ENCODE measurements around the gene PEPD. TPM values are rescaled to one million over a fixed set of nuclear protein-coding genes. Genes with fewer than 3 reads are reported as not detected.
A peak's percentile ranks its signal among the peaks of the same experiment; 100 is the strongest.

PEPD gene
- total RNA-seq, 2 experiments from 2014 or later = 38.1 to 44.5 TPM

GRCh38 chr19:33412601-33413425 lies 108.8 kb downstream of the PEPD start:
- Mint-ChIP-seq H3K4me1 (no peaks in the 10 kb centered on the region), H3K9me3 (no peaks in the 10 kb centered on the region), H3K36me3 (ENCODE audit: low read depth) (no peaks in the 10 kb centered on the region), H3K4me3 (no peak overlapping the region), H3K27ac (no peak overlapping the region), H3K27me3 (no peaks in the 10 kb centered on the region)
- CTCF ChIA-PET = interaction anchor here (1.1 to 1.5 kb wide), 2 partner anchors 365 to 366 kb away, joined by 3 to 5 read pairs; no protein-coding TSS in a partner anchor
- DNase-seq = no peak
- POLR2A ChIA-PET = no interaction called here

- H3K4me3 Mint-ChIP-seq = no peak overlapping the region
- no peaks in the 10 kb centered on the region for H3K36me3 Mint-ChIP-seq (ENCODE audit: low read depth)
- CTCF ChIA-PET = interaction anchor here (1.1 kb wide), 1 partner anchor 367 kb away, joined by 3 read pairs; no protein-coding TSS in a partner anchor
- H3K9me3 Mint-ChIP-seq = no peaks in the 10 kb centered on the region
- no peaks in the 10 kb centered on the region for H3K27me3 Mint-ChIP-seq
- H3K27ac Mint-ChIP-seq = no peak overlapping the region
- POLR2A ChIA-PET = no interaction called here
- no peaks in the 10 kb centered on the region for H3K4me1 Mint-ChIP-seq
- no peak for DNase-seq
Measured at GRCh38 chr19:33411621-33412180, 109.9 kb downstream of the PEPD start.

GRCh38 chr19:33410915-33411401 lies 110.6 kb downstream of the PEPD start:
- ChIA-PET POLR2A (no interaction called here), CTCF (interaction anchor here (1.0 to 1.1 kb wide), 2 partner anchors 9 to 87 kb away, joined by 3 read pairs; no protein-coding TSS in a partner anchor)
- H3K9me3 Mint-ChIP-seq = no peaks in the 10 kb centered on the region
- H3K27me3 Mint-ChIP-seq = no peaks in the 10 kb centered on the region
- no peak overlapping the region for H3K4me3 Mint-ChIP-seq
- H3K36me3 Mint-ChIP-seq (ENCODE audit: low read depth) = no peaks in the 10 kb centered on the region
- no peak for DNase-seq
- no peaks in the 10 kb centered on the region for H3K4me1 Mint-ChIP-seq
- no peak overlapping the region for H3K27ac Mint-ChIP-seq

- DNase-seq = no peak
- POLR2A ChIA-PET = no interaction called here
- CTCF ChIA-PET = interaction anchor here (1.0 to 1.1 kb wide), 2 partner anchors 10 to 86 kb away, joined by 3 read pairs; no protein-coding TSS in a partner anchor
- Mint-ChIP-seq H3K4me1 (no peaks in the 10 kb centered on the region), H3K9me3 (no peaks in the 10 kb centered on the region), H3K27me3 (no peaks in the 10 kb centered on the region), H3K36me3 (ENCODE audit: low read depth) (no peaks in the 10 kb centered on the region), H3K27ac (no peak overlapping the region), H3K4me3 (no peak overlapping the region)
Measured at GRCh38 chr19:33409906-33410685, 111.5 kb downstream of the PEPD start.

- no peak for DNase-seq
- Mint-ChIP-seq H3K36me3 (ENCODE audit: low read depth) (no peaks in the 10 kb centered on the region), H3K9me3 (no peaks in the 10 kb centered on the region), H3K27me3 (no peaks in the 10 kb centered on the region), H3K4me3 (no peak overlapping the region), H3K27ac (no peak overlapping the region), H3K4me1 (no peaks in the 10 kb centered on the region)
- POLR2A ChIA-PET = no interaction called here
- CTCF ChIA-PET = interaction anchor here (1.0 to 1.2 kb wide), 2 partner anchors 7 to 17 kb away, joined by 3 read pairs; no protein-coding TSS in a partner anchor
Measured at GRCh38 chr19:33408538-33409434, 112.8 kb downstream of the PEPD start.

GRCh38 chr19:33408116-33408515 lies 113.5 kb downstream of the PEPD start:
- CTCF ChIA-PET = interaction anchor here (1.0 to 1.2 kb wide), 2 partner anchors 8 to 16 kb away, joined by 3 read pairs; no protein-coding TSS in a partner anchor
- Mint-ChIP-seq H3K27me3 (no peaks in the 10 kb centered on the region), H3K36me3 (ENCODE audit: low read depth) (no peaks in the 10 kb centered on the region), H3K4me1 (no peaks in the 10 kb centered on the region), H3K27ac (no peak overlapping the region), H3K4me3 (no peak overlapping the region), H3K9me3 (no peaks in the 10 kb centered on the region)
- no peak for DNase-seq
- POLR2A ChIA-PET = no interaction called here

- Mint-ChIP-seq H3K4me1 (no peaks in the 10 kb centered on the region), H3K27me3 (no peaks in the 10 kb centered on the region), H3K4me3 (no peak overlapping the region), H3K36me3 (ENCODE audit: low read depth) (no peaks in the 10 kb centered on the region), H3K27ac (no peak overlapping the region), H3K9me3 (no peaks in the 10 kb centered on the region)
- ChIA-PET CTCF (interaction anchor here (1.0 to 1.2 kb wide), 2 partner anchors 8 to 16 kb away, joined by 3 read pairs; no protein-coding TSS in a partner anchor), POLR2A (no interaction called here)
- DNase-seq = no peak
Measured at GRCh38 chr19:33407716-33408115, 113.9 kb downstream of the PEPD start.

GRCh38 chr19:33407140-33407551 lies 114.4 kb downstream of the PEPD start:
- DNase-seq = no peak
- H3K36me3 Mint-ChIP-seq (ENCODE audit: low read depth) = no peaks in the 10 kb centered on the region
- no peak overlapping the region for H3K4me3 Mint-ChIP-seq
- ChIA-PET CTCF (interaction anchor here (0.6 to 2.1 kb wide), 12 partner anchors 9 to 797 kb away, joined by 3 to 6 read pairs (median 4); no protein-coding TSS in a partner anchor), POLR2A (no interaction called here)
- no peak overlapping the region for H3K27ac Mint-ChIP-seq
- H3K4me1 Mint-ChIP-seq = no peaks in the 10 kb centered on the region
- no peaks in the 10 kb centered on the region for H3K9me3 Mint-ChIP-seq
- no peaks in the 10 kb centered on the region for H3K27me3 Mint-ChIP-seq

- H3K4me3 Mint-ChIP-seq = no peak overlapping the region
- ChIA-PET POLR2A (interaction anchor here (0.5 kb wide), 1 partner anchor 126 kb away, joined by 3 read pairs; no protein-coding TSS in a partner anchor), CTCF (interaction anchor here (0.6 to 2.1 kb wide), 16 partner anchors 10 to 883 kb away, joined by 3 to 6 read pairs (median 4); no protein-coding TSS in a partner anchor)
- peak; percentile 70 for DNase-seq
- H3K9me3 Mint-ChIP-seq = no peaks in the 10 kb centered on the region
- H3K27ac Mint-ChIP-seq = no peak overlapping the region
- H3K36me3 Mint-ChIP-seq (ENCODE audit: low read depth) = no peaks in the 10 kb centered on the region
- no peaks in the 10 kb centered on the region for H3K4me1 Mint-ChIP-seq
- H3K27me3 Mint-ChIP-seq = no peaks in the 10 kb centered on the region
Measured at GRCh38 chr19:33406521-33407139, 115.0 kb downstream of the PEPD start.

- POLR2A ChIA-PET = interaction anchor here (0.5 kb wide), 1 partner anchor 125 kb away, joined by 3 read pairs; no protein-coding TSS in a partner anchor
- no peak overlapping the region for H3K4me3 Mint-ChIP-seq
- H3K36me3 Mint-ChIP-seq (ENCODE audit: low read depth) = no peaks in the 10 kb centered on the region
- H3K9me3 Mint-ChIP-seq = no peaks in the 10 kb centered on the region
- no peaks in the 10 kb centered on the region for H3K27me3 Mint-ChIP-seq
- no peak for DNase-seq
- H3K4me1 Mint-ChIP-seq = no peaks in the 10 kb centered on the region
- CTCF ChIA-PET = interaction anchor here (0.5 to 2.1 kb wide), 12 partner anchors 10 to 883 kb away, joined by 3 to 6 read pairs (median 4); no protein-coding TSS in a partner anchor
- H3K27ac Mint-ChIP-seq = no peak overlapping the region
Measured at GRCh38 chr19:33405553-33406461, 115.8 kb downstream of the PEPD start.

- POLR2A ChIA-PET = no interaction called here
- CTCF ChIA-PET = interaction anchor here (0.5 to 2.1 kb wide), 3 partner anchors 33 to 162 kb away, joined by 3 to 6 read pairs (median 4); no protein-coding TSS in a partner anchor
- Mint-ChIP-seq H3K9me3 (no peaks in the 10 kb centered on the region), H3K27me3 (no peaks in the 10 kb centered on the region), H3K4me3 (no peak overlapping the region), H3K27ac (no peak overlapping the region), H3K4me1 (no peaks in the 10 kb centered on the region), H3K36me3 (ENCODE audit: low read depth) (no peaks in the 10 kb centered on the region)
- no peak for DNase-seq
Measured at GRCh38 chr19:33405254-33405552, 116.4 kb downstream of the PEPD start.

Data from activated CD4-positive, alpha-beta T cell treated with anti-CD3 and anti-CD28 coated beads, Interleukin-2, amount 10 ng/mL, durations not matched to agents 7 days and 5 days (primary cell).